NCI-H82 treated with DMSO at 0.1 percent for 48 hours (cell line): ENCODE data around the gene CRYAA.
"Not testable (repeated sequence)": the region's sequence is repeated elsewhere in the genome, so short reads cannot be mapped to it uniquely, and the experiment has no call there.

Experiments
- DNase-seq: peaks from one replicate; lab custom pipeline; 2025; ENCODE audit not compliant: unreplicated experiment; lab: John Stamatoyannopoulos, UW

Gene CRYAA

DNA sequence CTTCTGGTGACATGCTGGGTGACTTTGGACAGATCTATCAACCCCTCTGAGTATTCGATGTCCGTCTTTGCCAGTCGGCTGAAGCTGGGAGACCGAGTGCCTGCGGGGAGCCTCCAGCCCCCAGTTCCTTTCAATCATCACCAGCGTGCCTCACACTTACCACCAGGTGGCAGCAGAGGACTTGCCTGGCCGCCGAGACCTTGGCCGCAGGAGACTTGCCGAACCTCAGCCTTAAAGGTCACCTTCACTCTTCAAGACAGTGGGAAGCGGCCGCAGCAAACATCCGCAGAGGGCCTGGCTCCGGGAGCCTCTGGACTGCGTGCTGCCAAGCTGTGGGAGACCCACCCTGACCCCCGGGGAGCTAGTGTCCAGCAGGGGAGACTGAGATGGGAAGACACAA lies 7.8 kb downstream of the CRYAA start:
- not testable (repeated sequence) for DNase-seq

GRCh38 chr21:43177043-43177906 lies 8.5 kb downstream of the CRYAA start:
- not testable (repeated sequence) for DNase-seq

DNA sequence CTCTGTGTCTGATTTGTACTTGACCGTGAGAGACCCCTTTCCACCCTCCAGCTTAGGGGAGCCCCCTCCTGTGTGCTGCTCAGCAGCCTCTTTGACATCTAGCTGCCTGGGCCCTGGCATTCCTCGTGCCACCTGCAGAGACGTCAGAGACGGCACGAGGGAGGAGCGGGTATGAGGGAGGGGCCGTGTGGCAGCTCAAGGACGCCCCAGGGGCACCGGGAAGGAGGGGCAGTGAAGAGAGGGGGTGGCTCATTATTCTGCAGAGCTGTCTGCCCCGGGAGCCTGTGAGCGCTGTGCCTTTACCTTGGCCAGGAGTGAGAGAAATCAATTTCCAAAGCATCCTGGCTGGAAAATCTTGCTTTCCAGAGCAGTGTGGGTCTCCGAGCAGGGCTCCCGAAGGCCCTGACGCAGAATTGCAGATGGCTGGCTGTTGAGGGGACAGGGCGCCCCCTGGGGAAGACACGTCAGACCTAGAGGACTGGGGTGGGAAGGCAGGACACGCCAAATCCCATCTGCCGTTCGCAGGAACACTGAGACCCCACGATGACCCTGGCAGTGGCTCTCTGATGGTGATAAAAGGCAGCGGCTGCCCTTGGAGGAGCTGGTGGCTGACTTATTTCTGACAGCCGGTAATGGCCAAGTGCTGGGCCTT lies 9.5 kb downstream of the CRYAA start:
- not testable (repeated sequence) for DNase-seq

DNA sequence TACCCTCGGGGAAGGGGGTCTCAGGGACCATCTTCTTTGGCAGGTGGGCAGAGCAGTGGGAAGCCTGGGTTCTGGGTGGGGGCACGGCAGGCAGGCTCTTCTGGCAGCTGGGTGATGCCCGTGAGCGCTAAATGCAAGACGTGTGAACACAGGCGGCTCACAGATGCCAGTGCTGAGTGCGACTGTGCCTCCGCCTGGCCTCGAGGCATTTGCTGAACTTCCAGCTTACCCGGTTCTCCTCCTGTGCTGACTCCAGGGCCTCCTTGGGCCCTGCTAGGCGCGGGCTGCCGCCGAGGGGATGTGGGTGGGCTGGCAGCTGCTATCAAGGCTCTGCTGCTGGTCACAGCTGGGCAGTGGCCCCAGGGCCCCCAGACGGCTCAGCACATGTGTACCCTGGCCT lies 12.2 kb downstream of the CRYAA start:
- DNase-seq = not testable (repeated sequence)

GRCh38 chr21:43187268-43187667 lies 18.5 kb downstream of the CRYAA start:
- not testable (repeated sequence) for DNase-seq

DNA sequence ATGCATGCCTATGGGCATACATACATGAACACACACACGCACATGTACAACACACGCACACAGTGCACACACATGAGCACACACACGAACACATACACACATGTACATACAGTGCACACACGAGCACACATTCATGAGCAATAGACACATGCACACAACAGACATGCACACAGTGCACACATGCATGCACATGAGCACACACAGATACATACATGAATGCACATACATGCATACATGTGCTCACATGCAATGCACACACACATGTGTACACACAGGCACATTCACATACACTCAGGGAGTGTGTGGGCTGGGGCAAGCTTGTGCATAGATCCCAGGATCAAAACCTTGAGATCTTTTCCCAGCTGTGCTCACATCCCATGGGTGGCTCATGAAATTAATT lies 18.9 kb downstream of the CRYAA start:
- DNase-seq = no peak

GRCh38 chr21:43188181-43188580 lies 19.4 kb downstream of the CRYAA start:
- DNase-seq = no peak

- no peak for DNase-seq
These were observed 19.9 kb downstream of the CRYAA start for GRCh38 chr21:43188592-43189210.

- no peak for DNase-seq
These were observed 21.1 kb downstream of the CRYAA start for GRCh38 chr21:43189936-43190335.

GRCh38 chr21:43190544-43190943 lies 21.7 kb downstream of the CRYAA start:
- no peak for DNase-seq

- no peak for DNase-seq
These were observed 22.1 kb downstream of the CRYAA start for GRCh38 chr21:43190951-43191350.

- DNase-seq = no peak
These were observed 22.7 kb downstream of the CRYAA start for GRCh38 chr21:43191521-43191920.

GRCh38 chr21:43191971-43192370 lies 23.2 kb downstream of the CRYAA start:
- DNase-seq = no peak

GRCh38 chr21:43192501-43193081 lies 23.8 kb downstream of the CRYAA start:
- no peak for DNase-seq

DNA sequence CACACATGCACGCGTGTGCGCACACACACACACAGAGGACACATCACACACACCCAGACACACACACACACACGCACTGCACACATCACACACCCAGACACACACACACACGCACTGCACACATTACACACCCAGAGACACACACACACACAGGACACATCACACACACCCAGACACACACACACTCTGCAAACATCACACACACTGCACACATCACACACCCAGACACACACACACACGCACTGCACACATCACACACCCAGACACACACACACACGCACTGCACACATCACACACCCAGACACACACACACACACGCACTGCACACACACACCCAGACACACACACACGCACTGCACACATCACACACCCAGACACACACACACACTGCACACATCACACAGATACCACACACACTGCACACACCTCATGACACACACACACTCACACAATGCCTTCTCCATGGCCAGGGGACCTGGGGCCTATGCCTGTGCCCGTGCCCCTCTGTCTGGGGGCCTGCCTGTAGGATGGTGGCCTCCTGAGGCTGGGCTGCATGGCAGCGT lies 24.4 kb downstream of the CRYAA start:
- DNase-seq = no peak

- no peak for DNase-seq
These were observed 25.0 kb downstream of the CRYAA start for GRCh38 chr21:43193651-43194302.

DNA sequence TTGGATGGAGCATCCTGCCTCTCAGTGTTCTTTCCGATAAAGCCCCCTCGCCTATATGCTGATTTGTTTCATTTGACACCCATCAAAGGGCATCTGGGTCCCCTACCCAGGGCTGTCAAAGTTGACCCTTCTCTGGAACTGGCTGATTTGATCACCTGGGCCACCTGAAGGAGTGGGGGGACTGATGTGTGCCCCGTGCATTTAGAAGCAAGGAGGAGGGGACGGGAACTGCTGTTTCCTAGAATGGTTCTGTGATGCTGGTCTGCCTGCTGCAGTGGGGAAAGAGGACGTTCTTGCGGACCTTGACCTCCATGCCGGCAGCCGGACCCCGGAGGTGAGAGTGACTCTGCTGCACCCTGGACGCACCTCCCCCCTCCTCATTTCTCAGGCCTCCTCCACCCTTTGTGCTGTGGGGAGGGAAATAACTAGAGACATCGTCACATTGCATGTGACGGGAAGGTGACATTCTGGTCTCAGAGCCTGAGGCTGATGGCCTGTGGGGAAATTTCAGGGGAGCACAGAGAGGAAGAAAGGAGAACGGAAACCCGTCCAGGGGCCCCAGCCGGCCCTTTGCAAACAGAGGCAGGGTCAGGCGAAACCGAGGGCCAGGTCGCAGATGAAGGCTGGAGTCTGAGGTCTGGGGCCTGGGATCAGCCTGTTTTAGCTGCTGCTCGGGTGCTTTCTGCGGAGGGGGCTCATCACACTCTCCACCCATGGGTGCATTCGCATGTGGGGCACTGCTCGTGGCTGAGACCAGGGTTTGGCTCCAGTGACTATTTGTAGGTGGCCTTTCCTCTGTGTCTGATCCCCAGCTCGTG lies 25.7 kb downstream of the CRYAA start:
- DNase-seq = no peak

- DNase-seq = no peak
These were observed 26.6 kb downstream of the CRYAA start for GRCh38 chr21:43195121-43196021.

DNA sequence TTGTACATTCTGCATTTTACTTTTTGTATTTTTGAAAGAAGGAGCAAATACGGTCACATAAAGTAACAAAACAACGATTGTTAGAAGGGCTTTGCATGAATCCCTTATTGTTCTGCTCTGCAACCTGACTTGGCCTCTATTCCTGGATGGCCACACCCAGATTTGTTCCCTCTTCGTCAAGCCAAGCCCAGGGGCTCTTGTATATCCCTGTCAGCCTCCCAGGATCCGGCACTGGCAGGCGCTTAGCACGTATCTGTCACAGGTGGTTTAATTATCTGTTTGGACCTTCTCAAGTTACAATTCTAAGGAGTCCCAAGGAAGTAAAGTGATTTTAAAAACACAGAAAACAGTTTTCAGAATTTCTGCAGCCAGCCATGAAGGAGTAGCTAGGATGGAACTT lies 28.0 kb downstream of the CRYAA start:
- DNase-seq = no peak
